Esophagus muscularis mucosa (tissue), 4 donors: Measurements from ENCODE around the gene EYA4. TPM values are rescaled to one million over a fixed set of nuclear protein-coding genes. Genes with fewer than 3 reads are reported as not detected.

ENCODE experiments used
- DNase-seq: peaks from one replicate; pipeline ENCODE4 v3.0.0-alpha.2; 2017; ENCODE audit errors: extremely low spot score
- H3K27ac ChIP-seq, 4 donors: fragments of 200-600 bp; sonication (generic); replicated peaks in 1 of 4; 1 replicate in 3 of 4; 2 replicates in 1 of 4; pipeline ENCODE4 v1.5.1; 2016 to 2019; ENCODE audit warnings: mild to moderate bottlenecking in 1 of 4
- H3K27me3 ChIP-seq, 4 donors: fragments of 200-600 bp; sonication (generic); one replicate each; pipeline versions ENCODE4 v1.5.1 to v1.6.0; 2016 to 2019
- H3K36me3 ChIP-seq, 4 donors: fragments of 200-600 bp; sonication (generic); one replicate each; pipeline ENCODE4 v1.5.1; 2016 to 2019
- H3K4me1 ChIP-seq, 4 donors: fragments of 200-600 bp; sonication (generic); one replicate each; pipeline ENCODE4 v1.5.1; 2016 to 2019
- H3K4me3 ChIP-seq, 4 donors: fragments of 200-600 bp; sonication (generic); 1 replicate in 2 of 4; 2 replicates in 2 of 4; pipeline ENCODE4 v1.5.1; 2016 to 2019; ENCODE audit warnings: mild to moderate bottlenecking in 4 of 4, moderate library complexity in 1 of 4
- H3K9me3 ChIP-seq, 4 donors: fragments of 200-600 bp; sonication (generic); 1 replicate in 3 of 4; 2 replicates in 1 of 4; pipeline ENCODE4 v1.5.1; 2016 to 2019
- EP300 ChIP-seq: sonication (generic); formaldehyde crosslinking; IDR thresholded peaks from one replicate; pipeline ENCODE4 v1.6.1; 2017; ENCODE audit warnings: antibody characterized with exemption
- POLR2A ChIP-seq: fragments of 450-650 bp; IDR thresholded peaks from one replicate; pipeline ENCODE4 v1.6.1; 2017; ENCODE audit warnings: antibody characterized with exemption, moderate library complexity, mild to moderate bottlenecking, low read depth
- POLR2AphosphoS5 ChIP-seq, 2 donors: sonication (generic); formaldehyde crosslinking; IDR thresholded peaks; one replicate each; pipeline ENCODE4 v1.6.1; 2017; ENCODE audit warnings: antibody characterized with exemption in 2 of 2
- WGBS: methylation state at CpG from one replicate; pipeline ENCODE4 v1.1.5; 2018; 5-methylcytosine and 5-hydroxymethylcytosine counted together
- intact Hi-C: fragments of 100-400 bp; cut with DNase I; formaldehyde crosslinking; loops from one replicate; pipeline ENCODE4 v1.15.1; 2023
- total RNA-seq, 4 donors: library from RNA; depleted of rRNA; stranded (reverse); fragments of >200 nt; gene quantifications; one replicate each; pipeline versions ENCODE4 v1.1.0 to v1.2.1, GENCODE V29; 2016
- TF ChIP-seq, protein P1 (sequence below), 3 experiments: fragments of 200-600 bp in 2 of 3; fragments of 450-650 bp in 1 of 3; sonication (generic) in 2 of 3; IDR thresholded peaks; one replicate each; pipeline ENCODE4 v1.5.1; 2017 to 2019; ENCODE audit warnings: antibody characterized with exemption in 3 of 3, mild to moderate bottlenecking in 2 of 3, moderate library complexity in 1 of 3

The EYA4 gene
- total RNA-seq, 4 donors from 2014 or later = 1.5 to 3.3 (median 2.5) TPM

DNA sequence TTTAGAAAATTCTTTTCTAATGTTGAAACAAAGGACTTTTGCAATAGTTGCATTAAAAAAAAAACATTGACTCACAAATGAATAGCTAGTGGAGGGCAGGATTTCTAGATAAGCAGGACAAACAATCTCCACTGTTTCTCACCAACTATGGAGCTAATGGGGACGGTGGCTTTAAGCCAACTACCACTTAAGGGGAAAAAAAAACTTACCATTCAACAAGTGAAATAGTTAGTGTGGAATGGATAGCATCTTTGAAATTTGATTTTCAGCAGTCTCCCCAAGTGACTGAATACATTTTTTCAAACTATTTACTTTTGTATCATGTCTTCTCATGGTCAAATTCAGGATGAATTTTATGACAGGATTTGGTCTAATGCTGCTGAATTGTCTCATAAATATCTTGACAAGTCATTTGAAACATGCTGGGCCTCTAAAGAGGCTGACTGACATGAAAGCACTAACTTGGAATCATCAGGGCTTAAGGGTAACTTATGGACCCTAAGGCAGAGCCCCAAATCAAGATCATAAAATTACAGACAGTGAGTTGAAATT lies 100.5 kb downstream of the EYA4 start:
- H3K27ac ChIP-seq = no peak overlapping the region
- DNase-seq = no peak
- no peaks in the 10 kb centered on the region for H3K9me3 ChIP-seq
- no peaks in the 10 kb centered on the region for H3K36me3 ChIP-seq
- no peaks in the 10 kb centered on the region for H3K4me1 ChIP-seq
- H3K27me3 ChIP-seq = no peaks in the 10 kb centered on the region
- TF ChIP-seq EP300 (no peak), POLR2AphosphoS5 (IDR thresholded peaks at IDR 0.05) (no peak), POLR2A (no peak)
- TF ChIP-seq, protein P1, sequence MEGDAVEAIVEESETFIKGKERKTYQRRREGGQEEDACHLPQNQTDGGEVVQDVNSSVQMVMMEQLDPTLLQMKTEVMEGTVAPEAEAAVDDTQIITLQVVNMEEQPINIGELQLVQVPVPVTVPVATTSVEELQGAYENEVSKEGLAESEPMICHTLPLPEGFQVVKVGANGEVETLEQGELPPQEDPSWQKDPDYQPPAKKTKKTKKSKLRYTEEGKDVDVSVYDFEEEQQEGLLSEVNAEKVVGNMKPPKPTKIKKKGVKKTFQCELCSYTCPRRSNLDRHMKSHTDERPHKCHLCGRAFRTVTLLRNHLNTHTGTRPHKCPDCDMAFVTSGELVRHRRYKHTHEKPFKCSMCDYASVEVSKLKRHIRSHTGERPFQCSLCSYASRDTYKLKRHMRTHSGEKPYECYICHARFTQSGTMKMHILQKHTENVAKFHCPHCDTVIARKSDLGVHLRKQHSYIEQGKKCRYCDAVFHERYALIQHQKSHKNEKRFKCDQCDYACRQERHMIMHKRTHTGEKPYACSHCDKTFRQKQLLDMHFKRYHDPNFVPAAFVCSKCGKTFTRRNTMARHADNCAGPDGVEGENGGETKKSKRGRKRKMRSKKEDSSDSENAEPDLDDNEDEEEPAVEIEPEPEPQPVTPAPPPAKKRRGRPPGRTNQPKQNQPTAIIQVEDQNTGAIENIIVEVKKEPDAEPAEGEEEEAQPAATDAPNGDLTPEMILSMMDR (IDR thresholded peaks at IDR 0.05) = no peak
- H3K4me3 ChIP-seq = no peak overlapping the region
- intact Hi-C loops = no loop called here
- 24% methylated on average over 1 of the region's 1 CpG for WGBS

DNA sequence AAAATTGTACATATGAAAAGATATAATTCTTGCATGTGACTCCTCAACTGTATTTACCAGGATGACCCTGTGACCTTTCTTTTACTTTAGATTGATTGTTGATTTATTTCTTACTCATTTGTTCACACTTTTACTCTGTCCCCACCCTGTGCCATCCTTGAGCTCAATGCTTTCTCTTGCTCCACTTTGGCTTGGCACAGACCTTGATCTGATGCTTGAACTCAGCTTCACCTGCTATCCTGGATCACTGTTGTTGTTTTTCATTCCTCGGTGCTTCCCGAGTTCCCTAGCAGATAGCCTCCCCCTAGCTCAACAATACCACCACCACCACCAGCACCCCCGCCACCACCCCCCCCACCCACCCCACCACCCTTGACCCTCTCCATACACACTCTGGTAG lies 102.1 kb downstream of the EYA4 start:
- H3K27ac ChIP-seq = no peak overlapping the region
- intact Hi-C loops = no loop called here
- no peaks in the 10 kb centered on the region for H3K4me1 ChIP-seq
- WGBS = 68% methylated on average over 3 of the region's 3 CpGs
- no peak overlapping the region for H3K4me3 ChIP-seq
- H3K36me3 ChIP-seq = no peaks in the 10 kb centered on the region
- no peak for DNase-seq
- no peaks in the 10 kb centered on the region for H3K27me3 ChIP-seq
- H3K9me3 ChIP-seq = no peaks in the 10 kb centered on the region
- no peak for TF ChIP-seq POLR2A
- TF ChIP-seq, protein P1 (IDR thresholded peaks at IDR 0.05) = no peak
- TF ChIP-seq POLR2AphosphoS5 (IDR thresholded peaks at IDR 0.05) = no peak
- no peak for TF ChIP-seq EP300

DNA sequence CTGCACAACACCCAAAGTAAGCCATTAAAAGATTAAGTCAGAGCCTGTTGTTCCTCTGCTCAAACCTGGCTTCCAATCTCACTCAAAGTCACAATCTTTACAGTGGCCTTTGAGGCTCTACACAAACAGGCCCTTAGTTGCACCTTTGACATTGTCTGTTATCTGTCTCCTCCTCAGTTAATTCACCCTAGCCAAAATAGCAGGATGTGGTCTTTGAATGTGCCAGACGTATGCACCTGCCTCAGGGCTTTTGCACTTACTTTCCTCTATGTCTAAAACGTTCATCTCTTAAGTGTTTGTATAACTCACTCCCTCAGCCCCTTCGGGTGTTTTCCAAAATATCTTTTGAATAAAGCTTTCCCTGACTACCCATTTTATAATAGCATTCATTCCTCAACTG lies 107.7 kb downstream of the EYA4 start:
- no peak for TF ChIP-seq POLR2A
- no peak for TF ChIP-seq EP300
- TF ChIP-seq POLR2AphosphoS5 (IDR thresholded peaks at IDR 0.05) = no peak
- TF ChIP-seq, protein P1 (IDR thresholded peaks at IDR 0.05) = no peak
- no peaks in the 10 kb centered on the region for H3K9me3 ChIP-seq
- 67% methylated on average over 3 of the region's 3 CpGs for WGBS
- no peaks in the 10 kb centered on the region for H3K4me1 ChIP-seq
- no peaks in the 10 kb centered on the region for H3K27me3 ChIP-seq
- intact Hi-C loops = no loop called here
- H3K27ac ChIP-seq = no peak overlapping the region
- H3K4me3 ChIP-seq = no peak overlapping the region
- H3K36me3 ChIP-seq = no peaks in the 10 kb centered on the region
- DNase-seq = no peak

DNA sequence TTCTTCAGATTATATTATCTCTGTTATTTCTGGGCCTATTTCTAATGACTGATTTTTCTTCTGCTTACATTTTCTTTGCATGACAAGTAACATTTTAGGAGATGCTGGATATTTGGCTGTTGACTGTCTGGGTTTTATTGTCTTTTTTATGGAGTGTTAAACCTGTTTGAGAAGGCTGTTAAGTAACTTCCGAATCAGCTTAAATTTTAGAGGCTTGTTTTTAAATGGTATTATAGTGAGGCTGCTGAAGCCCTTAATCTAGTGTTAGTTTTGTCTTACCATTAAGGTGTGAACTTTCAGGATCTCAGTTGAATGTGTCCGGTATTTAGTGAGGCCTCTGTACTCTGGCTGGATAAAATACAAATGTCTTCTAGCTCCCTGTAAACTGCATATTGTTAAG lies 109.8 kb downstream of the EYA4 start:
- no peaks in the 10 kb centered on the region for H3K9me3 ChIP-seq
- WGBS = 94% methylated on average over 2 of the region's 2 CpGs
- H3K27me3 ChIP-seq = no peaks in the 10 kb centered on the region
- no peaks in the 10 kb centered on the region for H3K4me1 ChIP-seq
- TF ChIP-seq, protein P1 (IDR thresholded peaks at IDR 0.05) = no peak
- TF ChIP-seq POLR2AphosphoS5 (IDR thresholded peaks at IDR 0.05) (no peak), EP300 (no peak), POLR2A (no peak)
- H3K27ac ChIP-seq = no peak overlapping the region
- intact Hi-C loops = no loop called here
- H3K4me3 ChIP-seq = no peak overlapping the region
- no peak for DNase-seq
- H3K36me3 ChIP-seq = no peaks in the 10 kb centered on the region

DNA sequence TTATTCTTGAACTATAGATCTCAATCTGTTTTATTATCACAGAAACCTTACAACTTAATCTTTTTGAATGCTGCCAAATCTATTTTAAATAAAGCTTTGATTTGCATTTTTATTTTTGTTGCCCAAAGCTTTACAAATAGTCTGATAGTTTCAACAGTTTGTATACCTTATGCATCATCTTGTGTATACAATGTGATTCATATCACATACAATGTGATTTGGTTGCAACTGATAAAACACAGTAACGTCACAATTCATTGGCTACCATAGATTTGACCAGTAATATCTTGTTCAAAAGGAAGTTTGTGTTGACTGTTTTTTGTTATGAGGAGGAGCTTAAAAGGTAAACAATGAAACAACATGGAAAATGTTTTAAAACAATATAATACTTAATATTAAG lies 110.9 kb downstream of the EYA4 start:
- DNase-seq = no peak
- WGBS = 74% methylated on average over 1 of the region's 1 CpG
- H3K36me3 ChIP-seq = no peaks in the 10 kb centered on the region

More for the DNA sequence above, 110.9 kb downstream of the EYA4 start:
- Histone ChIP-seq H3K4me1 (no peaks in the 10 kb centered on the region), H3K4me3 (no peak overlapping the region), H3K27me3 (no peaks in the 10 kb centered on the region), H3K27ac (no peak overlapping the region), H3K9me3 (no peaks in the 10 kb centered on the region)
- intact Hi-C loops = no loop called here
- no peak for TF ChIP-seq POLR2AphosphoS5 (IDR thresholded peaks at IDR 0.05)
- no peak for TF ChIP-seq POLR2A
- TF ChIP-seq EP300 = no peak
- TF ChIP-seq, protein P1 (IDR thresholded peaks at IDR 0.05) = no peak
